RWPE2 (cell line): Measurements from ENCODE around the gene ST6GALNAC2.

Source experiments
- ATAC-seq: fragments of 200-7000 bp; cut with Tn5 transposase; 3 replicates; pipeline ENCODE4 v1.9.1; 2021; ENCODE audit warnings: low read depth
- DNase-seq: peaks from one replicate; pipeline ENCODE4 v3.0.0-alpha.2; 2020; ENCODE audit warnings: low spot score
- H3K27ac ChIP-seq: fragments of 450-650 bp; 2 replicates; pipeline ENCODE4 v1.5.1; 2017; ENCODE audit warnings: mild to moderate bottlenecking; ENCODE audit not compliant: poor library complexity, severe bottlenecking
- H3K27me3 ChIP-seq: fragments of 250-450 bp; sonication (Bioruptor Pico); 2 replicates; pipeline ENCODE4 v1.5.1; 2021; ENCODE audit warnings: mild to moderate bottlenecking, moderate library complexity; ENCODE audit not compliant: insufficient read depth, poor library complexity, severe bottlenecking
- H3K36me3 ChIP-seq: fragments of 250-450 bp; sonication (Bioruptor Pico); 2 replicates; pipeline ENCODE4 v1.5.1; 2020; ENCODE audit warnings: low read depth, mild to moderate bottlenecking, moderate library complexity
- H3K4me1 ChIP-seq: fragments of 250-450 bp; sonication (Bioruptor Pico); 2 replicates; pipeline ENCODE4 v1.5.1; 2021; ENCODE audit warnings: mild to moderate bottlenecking, moderate library complexity; ENCODE audit not compliant: insufficient read depth, poor library complexity, severe bottlenecking
- H3K4me3 ChIP-seq: fragments of 250-450 bp; sonication (Bioruptor Pico); 2 replicates; pipeline ENCODE4 v1.5.1; 2021; ENCODE audit warnings: mild to moderate bottlenecking, moderate library complexity; ENCODE audit not compliant: severe bottlenecking
- H3K9me3 ChIP-seq: fragments of 250-450 bp; sonication (Bioruptor Pico); 2 replicates; pipeline ENCODE4 v1.5.1; 2021; ENCODE audit warnings: mild to moderate bottlenecking, moderate library complexity; ENCODE audit not compliant: severe bottlenecking
- CTCF ChIP-seq: fragments of 450-650 bp; IDR thresholded peaks from one replicate; pipeline ENCODE4 v1.5.1; 2017; ENCODE audit warnings: mild to moderate bottlenecking, moderate library complexity; ENCODE audit not compliant: poor library complexity, severe bottlenecking

The ST6GALNAC2 gene

GRCh38 chr17:76562734-76563148 is 22.9 kb downstream of the ST6GALNAC2 start:
- TF ChIP-seq CTCF: no peak
- no peak for DNase-seq
- H3K9me3 ChIP-seq: no peaks in the 10 kb centered on the region
- no peaks in the 10 kb centered on the region for H3K27me3 ChIP-seq
- peak overlapping the region; percentile 82 for H3K27ac ChIP-seq
- peaks cover 43% of the 10 kb centered on the region for H3K4me1 ChIP-seq
- H3K4me3 ChIP-seq: no peak overlapping the region
- ATAC-seq: peak; percentile 46
- H3K36me3 ChIP-seq: peaks cover 88% of the 10 kb centered on the region

GRCh38 chr17:76561799-76562268 is 23.8 kb downstream of the ST6GALNAC2 start:
- H3K27ac ChIP-seq: peak overlapping the region; percentile 82
- no peak overlapping the region for H3K4me3 ChIP-seq
- DNase-seq (no peak), ATAC-seq (0 out of 3 replicates have a peak, but pooled peaks have one; percentile 1)
- no peak for TF ChIP-seq CTCF
- H3K36me3 ChIP-seq: peaks cover 83% of the 10 kb centered on the region
- no peaks in the 10 kb centered on the region for H3K27me3 ChIP-seq
- H3K9me3 ChIP-seq: no peaks in the 10 kb centered on the region
- H3K4me1 ChIP-seq: peaks cover 43% of the 10 kb centered on the region

GRCh38 chr17:76561332-76561731 is 24.3 kb downstream of the ST6GALNAC2 start:
- H3K36me3 ChIP-seq: peaks cover 78% of the 10 kb centered on the region
- peaks cover 46% of the 10 kb centered on the region for H3K4me1 ChIP-seq
- TF ChIP-seq CTCF: no peak
- DNase-seq (no peak), ATAC-seq (no peak)
- no peaks in the 10 kb centered on the region for H3K9me3 ChIP-seq
- H3K27me3 ChIP-seq: no peaks in the 10 kb centered on the region
- H3K4me3 ChIP-seq: peak overlapping the region; percentile 4
- peak overlapping the region; percentile 82 for H3K27ac ChIP-seq

- Histone ChIP-seq H3K4me3 (peak overlapping the region; percentile 4), H3K36me3 (peaks cover 73% of the 10 kb centered on the region)
Measured at GRCh38 chr17:76560877-76561221, 24.8 kb downstream of the ST6GALNAC2 start.

More at GRCh38 chr17:76560877-76561221, 24.8 kb downstream of the ST6GALNAC2 start:
- peaks cover 49% of the 10 kb centered on the region for H3K4me1 ChIP-seq
- H3K27ac ChIP-seq: peak overlapping the region; percentile 82
- no peak for ATAC-seq
- H3K27me3 ChIP-seq: no peaks in the 10 kb centered on the region
- TF ChIP-seq CTCF: no peak
- no peaks in the 10 kb centered on the region for H3K9me3 ChIP-seq
- no peak for DNase-seq
